GM12878 (cell line): Measurements from ENCODE around the gene ATP10D. TPM values are rescaled to one million over a fixed set of nuclear protein-coding genes. Genes with fewer than 3 reads are reported as not detected.

Experiments
- ATAC-seq: fragments of 200-7000 bp; cut with Tn5 transposase; 3 replicates; pipeline ENCODE4 v1.9.1; 2020; ENCODE audit warnings: mild to moderate bottlenecking, moderate library complexity
- BruUV-seq: library from RNA; stranded (reverse); fragments of 400-500 nt; replicated peaks from 2 replicates; lab custom pipeline; 2021; lab: Mats Ljungman, UMichigan
- CTCF ChIA-PET: fragments of 300-600 bp; sonication (Branson Sonifier 250); formaldehyde crosslinking; extraction: SDS; loops from one replicate; lab custom pipeline; 2021; ENCODE audit warnings: inconsistent platforms; lab: Yijun Ruan, JAX
- POLR2A ChIA-PET: fragments of 350-600 bp; formaldehyde crosslinking; extraction: SDS; loops from one replicate; lab custom pipeline; 2021; ENCODE audit warnings: inconsistent platforms; lab: Charles Lee
- RAD21 ChIA-PET: fragments of 300-600 bp; sonication (Branson Sonifier 250); formaldehyde crosslinking; loops from one replicate; lab custom pipeline; 2023; ENCODE audit warnings: antibody characterized with exemption; ENCODE audit not compliant: unreplicated experiment; lab: Charles Lee
- SMC1A ChIA-PET: fragments of 300-600 bp; sonication (Branson Sonifier 250); formaldehyde crosslinking; loops from one replicate; lab custom pipeline; 2023; ENCODE audit not compliant: unreplicated experiment, uncharacterized antibody; lab: Charles Lee
- DNase-seq: peaks from one replicate; pipeline ENCODE4 v3.0.0-alpha.2; 2011; ENCODE audit warnings: low read depth, low spot score
- FAIRE-seq: peaks from 3 replicates; lab custom pipeline; 2011; peaks lifted over from hg19 to GRCh38; lab: Jason Lieb, UNC
- H2AFZ ChIP-seq: 2 replicates; pipeline ENCODE4 v1.6.0; 2011; ENCODE audit warnings: low read depth, low read length, control low read depth; ENCODE audit not compliant: control insufficient read depth
- H3K27ac ChIP-seq: 2 replicates; pipeline ENCODE4 v1.5.1; 2011; ENCODE audit warnings: control low read depth; ENCODE audit not compliant: control insufficient read depth, insufficient read depth
- H3K27me3 ChIP-seq, 2 experiments: replicated peaks in 1 of 2; 2 replicates each; pipeline versions ENCODE4 v1.6.0 to v1.6.1; 2011; ENCODE audit warnings: low read length in 1 of 2; ENCODE audit not compliant: control insufficient read depth in 2 of 2, insufficient read depth in 2 of 2
- H3K36me3 ChIP-seq, 2 experiments: 2 replicates each; pipeline ENCODE4 v1.5.1; 2011; ENCODE audit warnings: low read length in 1 of 2; ENCODE audit not compliant: control insufficient read depth in 2 of 2, insufficient read depth in 2 of 2
- H3K4me1 ChIP-seq: 2 replicates; pipeline ENCODE4 v1.6.1; 2011; ENCODE audit warnings: mild to moderate bottlenecking, low read length, moderate library complexity, mixed read lengths; ENCODE audit not compliant: control insufficient read depth, insufficient read depth
- H3K4me2 ChIP-seq: 2 replicates; pipeline ENCODE4 v1.6.0; 2011; ENCODE audit warnings: control low read depth; ENCODE audit not compliant: control insufficient read depth, insufficient read depth
- H3K4me3 ChIP-seq: fragments of 200-600 bp; sonication (generic); 2 replicates; pipeline ENCODE4 v1.5.1; 2016
- H3K79me2 ChIP-seq: 2 replicates; pipeline ENCODE4 v1.6.0; 2011; ENCODE audit warnings: low read length; ENCODE audit not compliant: control insufficient read depth, insufficient read depth
- H3K9ac ChIP-seq: 2 replicates; pipeline ENCODE4 v1.8.0; 2011; ENCODE audit warnings: low read length, control low read depth, mixed read lengths; ENCODE audit not compliant: control insufficient read depth, insufficient read depth
- H3K9me3 ChIP-seq: replicated peaks from 3 replicates; pipeline ENCODE4 v1.5.1; 2011; ENCODE audit warnings: mild to moderate bottlenecking, low read length; ENCODE audit not compliant: control insufficient read depth, insufficient read depth
- H4K20me1 ChIP-seq: 2 replicates; pipeline ENCODE4 v1.6.0; 2011; ENCODE audit not compliant: control insufficient read depth, insufficient read depth
- BCLAF1 ChIP-seq: fragments of 450-650 bp; IDR thresholded peaks from 2 replicates; pipeline ENCODE4 v1.6.1; 2017; ENCODE audit warnings: antibody characterized with exemption, mild to moderate bottlenecking, moderate library complexity
- CEBPB ChIP-seq, 2 experiments: fragments of 150-350 bp in 1 of 2; IDR thresholded peaks; 2 replicates each; pipeline ENCODE4 v1.6.1; 2012 to 2014; ENCODE audit warnings: low read depth in 2 of 2, low read length in 2 of 2, borderline replicate concordance in 1 of 2, inconsistent platforms in 1 of 2
- CHD1 ChIP-seq: IDR thresholded peaks from 2 replicates; pipeline ENCODE4 v1.6.1; 2012; ENCODE audit warnings: low read depth, low read length, improper control_type of control experiment
- CHD2 ChIP-seq: IDR thresholded peaks from 2 replicates; pipeline ENCODE4 v1.6.1; 2011; ENCODE audit warnings: low read depth, low read length, improper control_type of control experiment, borderline replicate concordance
- EED ChIP-seq: sonication (generic); IDR thresholded peaks from 2 replicates; pipeline ENCODE4 v1.6.1; 2016; ENCODE audit warnings: antibody characterized with exemption, low read depth
- GATAD2B ChIP-seq: fragments of 450-650 bp; conservative IDR thresholded peaks from 2 replicates; pipeline ENCODE4 v1.6.1; 2017; ENCODE audit warnings: low read depth, mild to moderate bottlenecking, moderate library complexity
- HDAC6 ChIP-seq: fragments of 200-600 bp; sonication (generic); IDR thresholded peaks from one replicate; pipeline ENCODE4 v1.8.0; 2017; ENCODE audit warnings: antibody characterized with exemption; ENCODE audit not compliant: unreplicated experiment
- IRF4 ChIP-seq: IDR thresholded peaks from 2 replicates; pipeline ENCODE4 v1.6.1; 2011; ENCODE audit warnings: low read depth, low read length
- KAT2A ChIP-seq: conservative IDR thresholded peaks from 2 replicates; pipeline ENCODE4 v1.6.1; 2011; ENCODE audit warnings: low read depth, low read length; ENCODE audit not compliant: control insufficient read depth
- MTA3 ChIP-seq: IDR thresholded peaks from 2 replicates; pipeline ENCODE4 v1.6.1; 2012; ENCODE audit warnings: low read length, inconsistent platforms, borderline replicate concordance
- MYB ChIP-seq: fragments of 150-350 bp; IDR thresholded peaks from 2 replicates; pipeline ENCODE4 v1.6.1; 2014; ENCODE audit warnings: mild to moderate bottlenecking, low read depth, low read length, borderline replicate concordance
- PAX5 ChIP-seq: IDR thresholded peaks from 2 replicates; pipeline ENCODE4 v1.6.1; 2011; ENCODE audit warnings: low read depth, low read length, borderline replicate concordance
- PBX3 ChIP-seq: IDR thresholded peaks from 2 replicates; pipeline ENCODE4 v1.6.1; 2011; ENCODE audit warnings: mild to moderate bottlenecking, low read depth, low read length, moderate library complexity; ENCODE audit not compliant: insufficient replicate concordance
- RBBP5 ChIP-seq: fragments of 200-600 bp; sonication (generic); conservative IDR thresholded peaks from 2 replicates; pipeline ENCODE4 v1.6.1; 2016
- SIX5 ChIP-seq: IDR thresholded peaks from 2 replicates; pipeline ENCODE4 v1.6.1; 2011; ENCODE audit warnings: mild to moderate bottlenecking, low read depth, low read length, moderate library complexity; ENCODE audit not compliant: severe bottlenecking
- SKIL ChIP-seq: fragments of 450-650 bp; IDR thresholded peaks from 2 replicates; pipeline ENCODE4 v1.6.1; 2017; ENCODE audit warnings: mild to moderate bottlenecking, low read depth, inconsistent platforms; ENCODE audit not compliant: poor library complexity, severe bottlenecking
- TCF12 ChIP-seq: IDR thresholded peaks from 2 replicates; pipeline ENCODE4 v1.6.1; 2011; ENCODE audit warnings: low read depth, mild to moderate bottlenecking, low read length
- TCF3 ChIP-seq: IDR thresholded peaks from 2 replicates; pipeline ENCODE4 v1.6.1; 2012; ENCODE audit warnings: low read depth, mild to moderate bottlenecking, low read length, borderline replicate concordance; ENCODE audit not compliant: insufficient read depth
- ZNF384 ChIP-seq: IDR thresholded peaks from 2 replicates; pipeline ENCODE4 v1.6.1; 2012; ENCODE audit warnings: low read depth, mild to moderate bottlenecking, low read length, improper control_type of control experiment, borderline replicate concordance
- WGBS: methylation state at CpG from one replicate; pipeline ENCODE4 v1.1.6; 2016; ENCODE audit warnings: low lambda C conversion rate; ENCODE audit not compliant: insufficient replicate concordance, insufficient coverage; ENCODE audit errors: missing lambda C conversion rate; 5-methylcytosine and 5-hydroxymethylcytosine counted together
- in situ Hi-C: fragments of 300-500 bp; cut with MboI; formaldehyde crosslinking; loops from 9 replicates; pipeline ENCODE4 v1.14.3; 2018; ENCODE audit warnings: mixed read lengths
- intact Hi-C: fragments of 100-400 bp; cut with micrococcal nuclease; formaldehyde crosslinking; loops from one replicate; pipeline ENCODE4 v1.14.2; 2022; ENCODE audit not compliant: unreplicated experiment
- polyA plus RNA-seq, 11 experiments: library from polyadenylated mRNA; depleted of rRNA in 4 of 11; unstranded in 6 of 11; stranded (reverse) in 5 of 11; fragments of >200 nt; fragmentation: Nextera tagmentation in 4 of 11; fragmentation: Illumina TruSeq in 1 of 11; extraction: Ambion mirVana in 4 of 11; extraction: Trizol in 1 of 11; gene quantifications; 1 replicate in 1 of 11; 2 replicates in 10 of 11; pipeline versions ENCODE4 v1.2.1 to v1.2.3, GENCODE V29; 2011 to 2016; ENCODE audit warnings: inconsistent platforms in 2 of 11, missing spikeins in 2 of 11, low read depth in 1 of 11
- total RNA-seq, 4 experiments: library from RNA; depleted of rRNA in 3 of 4; stranded (reverse); fragments of >200 nt in 3 of 4; fragmentation: Illumina TruSeq in 1 of 4; extraction: Trizol in 1 of 4; gene quantifications; 2 replicates each; pipeline versions ENCODE4 v1.2.1 to v1.2.3, GENCODE V29; 2013 to 2021

The ATP10D gene
- total and polyA plus RNA-seq, 10 of the 15 experiments (the other 5 are each of a cell fraction or from before 2014, with no cell fraction given): 10.2 to 50.3 (median 19.1) TPM

GRCh38 chr4:47579235-47579634 lies 94.2 kb downstream of the ATP10D start:
- RAD21 ChIA-PET: no interaction called here
- 69% methylated on average over 3 of the region's 3 CpGs for WGBS

More at GRCh38 chr4:47579235-47579634, 94.2 kb downstream of the ATP10D start:
- FAIRE-seq (no peak), ATAC-seq (no peak), DNase-seq (no peak)
- Histone ChIP-seq H3K9ac (no peak overlapping the region), H4K20me1 (no peaks in the 10 kb centered on the region), H3K4me3 (no peak overlapping the region), H3K27me3 (no peaks in the 10 kb centered on the region), H3K9me3 (no peaks in the 10 kb centered on the region), H3K27ac (no peak overlapping the region), H3K36me3 (peaks cover 3 to 14% of the 10 kb centered on the region in 2 experiments; a peak in 3 of 4 replicates), H3K4me2 (no peak overlapping the region), H3K79me2 (no peaks in the 10 kb centered on the region), H3K4me1 (no peaks in the 10 kb centered on the region), H2AFZ (no peak overlapping the region)
- TSS peak; percentile 15 for BruUV-seq
- in situ Hi-C loops (no loop called here), intact Hi-C loops (no loop called here)
- POLR2A ChIA-PET: no interaction called here
- CTCF ChIA-PET: no interaction called here
- no peak for TF ChIP-seq MYB
- no peak for TF ChIP-seq HDAC6
- TF ChIP-seq GATAD2B: no peak
- no peak for TF ChIP-seq MTA3
- TF ChIP-seq PBX3: no peak
- TF ChIP-seq IRF4: no peak
- TF ChIP-seq EED: no peak
- no peak for TF ChIP-seq TCF3
- TF ChIP-seq SIX5: no peak
- no peak for TF ChIP-seq TCF12
- TF ChIP-seq KAT2A: no peak
- no peak for TF ChIP-seq SKIL
- no peak for TF ChIP-seq RBBP5
- no peak for TF ChIP-seq BCLAF1
- TF ChIP-seq PAX5: no peak
- no peak for TF ChIP-seq ZNF384
- TF ChIP-seq CEBPB (IDR thresholded peaks at IDR 0.05; ENCODE audit: borderline replicate concordance in 1 of 2, low read depth in 2 of 2, low read length in 2 of 2): no peak
- TF ChIP-seq CHD2: no peak
- no peak for TF ChIP-seq CHD1
- SMC1A ChIA-PET: interaction anchor here (1.1 kb wide), 1 partner anchor 25 kb away, joined by 4 read pairs; no protein-coding TSS in a partner anchor
